ENCODE data around the gene STH. TPM values are rescaled to one million over a fixed set of nuclear protein-coding genes. Genes with fewer than 3 reads are reported as not detected.

Gene STH
- total and polyA plus RNA-seq, 2 experiments from 2014 or later, result 0.55 TPM; not detected in 1

- no peak overlapping the region for H3K4me3 ChIP-seq
- TF ChIP-seq ZNF331 (CRISPR knock-in tag; IDR thresholded peaks at IDR 0.05; ENCODE audit: low read depth) (no peak), CTCF (conservative IDR thresholded peaks at IDR 0.05; ENCODE audit: low read depth in 2 of 2) (no peak), REST (IDR thresholded peaks at IDR 0.05; ENCODE audit: unreplicated experiment) (no peak), ZNF462 (CRISPR knock-in tag; IDR thresholded peaks at IDR 0.05) (no peak), CREB1 (CRISPR knock-in tag; IDR thresholded peaks at IDR 0.05; ENCODE audit: low read depth) (no peak), ETS1 (IDR thresholded peaks at IDR 0.05) (no peak), JUNB (IDR thresholded peaks at IDR 0.05; ENCODE audit: unreplicated experiment) (no peak), EZH2phosphoT487 (IDR thresholded peaks at IDR 0.05; ENCODE audit: unreplicated experiment) (no peak), ZNF114 (CRISPR knock-in tag; IDR thresholded peaks at IDR 0.05) (no peak), STAT1 (IDR thresholded peaks at IDR 0.05; ENCODE audit: unreplicated experiment) (no peak), POLR2AphosphoS5 (IDR thresholded peaks at IDR 0.05; ENCODE audit: low read depth) (no peak), NANOG (IDR thresholded peaks at IDR 0.05; ENCODE audit: borderline replicate concordance) (no peak), EZH2 (IDR thresholded peaks at IDR 0.05; ENCODE audit: low read depth, unreplicated experiment) (no peak)
- no peak overlapping the region for H3K4me3 Mint-ChIP-seq
- peak overlapping the region; percentile 4; the same call in 1 of the 2 replicates for H3K27ac Mint-ChIP-seq
- H3K79me2 ChIP-seq (replicated peaks; ENCODE audit: insufficient read depth), result no peaks in the 10 kb centered on the region
- H3K9me3 Mint-ChIP-seq, result no peaks in the 10 kb centered on the region
- H3K36me3 Mint-ChIP-seq (ENCODE audit: low read depth), result no peaks in the 10 kb centered on the region
- peaks cover 16% of the 10 kb centered on the region for H3K4me1 ChIP-seq (ENCODE audit: insufficient read depth)
- no peaks in the 10 kb centered on the region for H3K9me2 ChIP-seq (ENCODE audit: insufficient read depth)
- peaks cover 10% of the 10 kb centered on the region for H3K27me3 Mint-ChIP-seq (ENCODE audit: insufficient read depth, low read depth, poor library complexity)
- H3K27ac ChIP-seq (ENCODE audit: low read depth), result no peak overlapping the region
- no peaks in the 10 kb centered on the region for H3F3A ChIP-seq (replicated peaks; ENCODE audit: low read depth)
- DNase-seq (ENCODE audit: low spot score) (no peak), ATAC-seq (no peak)
- no peaks in the 10 kb centered on the region for H4K20me1 ChIP-seq (replicated peaks; ENCODE audit: insufficient read depth)
- H3K27me3 ChIP-seq (ENCODE audit: insufficient read depth), result peaks cover 13% of the 10 kb centered on the region
- peak overlapping the region; percentile 88 for H2AFZ ChIP-seq
- 0 out of 2 replicates have a peak overlapping the region, but pooled peaks have one; percentile 17 for H3K4me2 ChIP-seq
- H3K4me1 Mint-ChIP-seq, result peaks cover 20% of the 10 kb centered on the region
- H3K36me3 ChIP-seq (ENCODE audit: insufficient read depth), result no peaks in the 10 kb centered on the region
Observed at GRCh38 chr17:45951941-45952340, 47.1 kb upstream of the STH start.

All from GM23338 (cell line).